ENCODE measurements around the gene KCNG4.
"Not testable (repeated sequence)": the region's sequence is repeated elsewhere in the genome, so short reads cannot be mapped to it uniquely, and the experiment has no call there.

KCNG4 gene

GRCh38 chr16:84232969-84233368 lies 6.8 kb downstream of the KCNG4 start:
- DNase-seq: no peak

- no peak for DNase-seq
These were observed 7.8 kb downstream of the KCNG4 start for GRCh38 chr16:84232060-84232459.

GRCh38 chr16:84229471-84229870 lies 10.3 kb downstream of the KCNG4 start:
- no peak for DNase-seq

GRCh38 chr16:84228256-84228838 lies 11.5 kb downstream of the KCNG4 start:
- no peak for DNase-seq

- no peak for DNase-seq
These were observed 12.3 kb downstream of the KCNG4 start for GRCh38 chr16:84227548-84227947.

GRCh38 chr16:84226026-84226425 lies 13.8 kb downstream of the KCNG4 start:
- DNase-seq: no peak

- no peak for DNase-seq
These were observed 14.2 kb downstream of the KCNG4 start for GRCh38 chr16:84225571-84225970.

GRCh38 chr16:84225126-84225525 lies 14.7 kb downstream of the KCNG4 start:
- no peak for DNase-seq

GRCh38 chr16:84224554-84224953 lies 15.3 kb downstream of the KCNG4 start:
- DNase-seq: no peak

- DNase-seq: no peak
These were observed 16.4 kb downstream of the KCNG4 start for GRCh38 chr16:84223456-84223855.

- no peak for DNase-seq
These were observed 19.0 kb downstream of the KCNG4 start for GRCh38 chr16:84220851-84221250.

GRCh38 chr16:84218956-84219355 lies 20.9 kb downstream of the KCNG4 start:
- no peak for DNase-seq

GRCh38 chr16:84218176-84218823 lies 21.5 kb downstream of the KCNG4 start:
- DNase-seq: no peak

GRCh38 chr16:84216144-84216543 lies 23.7 kb downstream of the KCNG4 start:
- DNase-seq: not testable (repeated sequence)

GRCh38 chr16:84215531-84215930 lies 24.3 kb downstream of the KCNG4 start:
- no peak for DNase-seq

GRCh38 chr16:84214451-84215066 lies 25.3 kb downstream of the KCNG4 start:
- DNase-seq: no peak

- DNase-seq: no peak
These were observed 27.2 kb downstream of the KCNG4 start for GRCh38 chr16:84212631-84213030.

GRCh38 chr16:84212154-84212553 lies 27.7 kb downstream of the KCNG4 start:
- DNase-seq: no peak

GRCh38 chr16:84209989-84210388 lies 29.8 kb downstream of the KCNG4 start:
- no peak for DNase-seq

GRCh38 chr16:84207879-84208278 lies 31.9 kb downstream of the KCNG4 start:
- no peak for DNase-seq

GRCh38 chr16:84207251-84207650 lies 32.6 kb downstream of the KCNG4 start:
- no peak for DNase-seq

- no peak for DNase-seq
These were observed 33.7 kb downstream of the KCNG4 start for GRCh38 chr16:84205976-84206691.

- DNase-seq: not testable (repeated sequence)
These were observed 34.7 kb downstream of the KCNG4 start for GRCh38 chr16:84205123-84205522.

- DNase-seq: not testable (repeated sequence)
These were observed 35.3 kb downstream of the KCNG4 start for GRCh38 chr16:84204551-84204950.
